ENCODE results near the gene JADE1. TPM values are rescaled to one million over a fixed set of nuclear protein-coding genes. Genes with fewer than 3 reads are reported as not detected.
A peak's percentile ranks its signal among the peaks of the same experiment; 100 is the strongest.

The JADE1 gene
- total RNA-seq (6.0 and 12.3 TPM in 2 replicates), polyA plus RNA-seq (7.1 and 11.5 TPM in 2 replicates)

DNA sequence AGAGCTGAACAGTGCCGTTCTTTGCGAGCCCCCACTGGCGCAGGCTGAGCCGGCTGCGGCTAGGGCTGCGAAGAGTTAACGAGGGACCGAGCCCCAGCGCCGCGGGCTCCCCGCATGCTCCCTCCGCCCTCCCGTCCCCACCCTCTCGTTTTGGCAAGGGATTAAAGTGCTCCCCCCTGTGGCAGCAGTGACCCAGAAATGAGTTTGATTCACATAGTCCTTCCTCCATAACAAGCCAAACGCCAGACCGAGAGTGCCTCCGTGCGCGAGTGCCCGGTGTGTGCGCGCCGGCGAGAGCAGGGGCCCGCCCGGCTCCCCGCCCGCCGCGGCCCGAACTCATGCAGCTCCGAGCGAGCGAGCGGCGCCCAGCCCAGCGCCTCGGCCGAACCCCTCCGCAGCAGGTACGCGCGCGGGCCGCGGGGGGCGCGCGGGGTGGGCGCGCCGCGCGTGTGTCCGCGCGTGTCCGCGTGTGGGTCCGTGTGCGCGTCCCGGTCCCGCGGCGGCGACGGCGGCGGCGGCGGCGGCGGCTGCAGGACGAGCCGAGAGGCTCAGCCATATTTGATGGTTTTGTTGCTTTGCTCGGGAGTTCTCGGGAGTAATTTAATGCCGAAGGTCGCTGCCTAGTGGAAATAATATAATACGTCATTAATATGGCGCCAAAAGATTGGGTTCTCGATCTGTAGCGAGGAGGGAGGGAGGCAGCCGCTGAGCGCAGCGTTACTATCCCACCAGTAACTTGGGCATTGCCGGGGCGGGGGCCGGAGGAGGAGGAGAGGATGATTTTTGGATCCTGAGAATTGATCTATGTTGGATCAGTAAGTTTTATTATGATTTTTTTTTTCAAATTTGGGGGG lies at the start of gene JADE1:
Gene JADE1 (plus strand): TSS at position 224 of the 854 bp plus-strand sequence. CDS start 22,059 bp downstream, outside the sequence.
- Histone ChIP-seq H3K9me3 (ENCODE audit: low read depth) (no peaks in the 10 kb centered on the region), H3K36me3 (no peaks in the 10 kb centered on the region), H3K4me3 (peak within 1 kb of the TSS; percentile 94), H3K27ac (peak within 1 kb of the TSS; percentile 89), H3K27me3 (peaks cover 18% of the 10 kb centered on the region), H3K4me1 (ENCODE audit: low read depth) (peaks cover 7% of the 10 kb centered on the region)
- TF ChIP-seq CTCF (IDR thresholded peaks at IDR 0.05; ENCODE audit: low read depth, low read length): peak; percentile 60
- peak; percentile 95 to 98 for DNase-seq (ENCODE audit: low read depth in 1 of 2, low spot score in 1 of 2)

DNA sequence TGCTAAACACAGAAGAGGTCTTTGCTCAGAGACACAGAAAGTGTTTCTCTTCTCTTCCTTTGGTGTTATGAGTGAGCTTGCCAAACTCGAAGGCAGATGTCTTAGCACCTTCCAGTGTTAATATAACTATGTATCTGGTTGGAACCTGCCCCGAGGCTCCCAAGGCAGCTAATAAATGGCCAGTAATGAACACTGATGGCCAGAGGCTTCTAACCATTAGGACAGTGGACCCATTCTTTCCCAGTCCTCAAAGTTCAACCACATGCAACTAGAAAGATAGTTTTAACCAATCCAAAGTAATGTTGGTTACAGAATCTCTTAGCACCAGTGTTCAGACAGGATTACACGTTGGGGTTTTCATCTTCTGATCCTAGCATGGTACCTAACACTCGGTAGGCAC lies 42.7 kb upstream of the JADE1 start:
- no peaks in the 10 kb centered on the region for H3K36me3 ChIP-seq
- H3K9me3 ChIP-seq (ENCODE audit: low read depth): no peaks in the 10 kb centered on the region
- H3K4me1 ChIP-seq (ENCODE audit: low read depth): peaks cover 8% of the 10 kb centered on the region
- TF ChIP-seq CTCF (IDR thresholded peaks at IDR 0.05; ENCODE audit: low read depth, low read length): no peak
- H3K27ac ChIP-seq: no peak overlapping the region
- H3K27me3 ChIP-seq: peaks cover 67% of the 10 kb centered on the region
- H3K4me3 ChIP-seq: no peak overlapping the region
- no peak for DNase-seq (ENCODE audit: low read depth in 1 of 2, low spot score in 1 of 2)

- H3K36me3 ChIP-seq: no peaks in the 10 kb centered on the region
- H3K27me3 ChIP-seq: peaks cover 73% of the 10 kb centered on the region
- peak; percentile 67 to 76 for DNase-seq (ENCODE audit: low read depth in 1 of 2, low spot score in 1 of 2)
- TF ChIP-seq CTCF (IDR thresholded peaks at IDR 0.05; ENCODE audit: low read depth, low read length): no peak
- no peak overlapping the region for H3K4me3 ChIP-seq
- peaks cover 8% of the 10 kb centered on the region for H3K4me1 ChIP-seq (ENCODE audit: low read depth)
- no peak overlapping the region for H3K27ac ChIP-seq
- no peaks in the 10 kb centered on the region for H3K9me3 ChIP-seq (ENCODE audit: low read depth)
Measured at GRCh38 chr4:128768373-128768996, 41.0 kb upstream of the JADE1 start.

- no peak overlapping the region for H3K27ac ChIP-seq
- H3K4me3 ChIP-seq: no peak overlapping the region
- H3K27me3 ChIP-seq: peaks cover 74% of the 10 kb centered on the region
- H3K36me3 ChIP-seq: no peaks in the 10 kb centered on the region
- H3K9me3 ChIP-seq (ENCODE audit: low read depth): no peaks in the 10 kb centered on the region
- peaks cover 8% of the 10 kb centered on the region for H3K4me1 ChIP-seq (ENCODE audit: low read depth)
- TF ChIP-seq CTCF (IDR thresholded peaks at IDR 0.05; ENCODE audit: low read depth, low read length): no peak
- no peak for DNase-seq (ENCODE audit: low read depth in 1 of 2, low spot score in 1 of 2)
Measured at GRCh38 chr4:128769011-128769410, 40.5 kb upstream of the JADE1 start.

DNA sequence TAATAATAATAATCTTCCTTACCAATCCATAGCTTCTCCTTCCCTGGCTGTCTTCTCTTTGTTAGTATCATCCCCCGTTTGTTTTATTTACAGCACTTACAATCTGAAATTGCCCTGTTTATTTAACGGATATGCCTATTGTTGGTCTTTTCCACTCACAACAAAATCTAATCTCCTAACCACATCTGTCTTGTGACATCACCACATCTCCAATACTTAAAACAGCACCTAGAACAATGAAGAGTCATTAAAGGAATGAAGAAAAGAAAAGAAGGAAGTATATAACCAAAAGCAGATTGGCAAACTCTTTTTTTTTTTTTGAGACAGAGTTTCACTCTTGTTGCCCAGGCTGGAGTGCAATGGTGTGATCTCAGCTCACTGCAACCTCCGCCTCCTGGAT lies 38.7 kb upstream of the JADE1 start:
- no peak for TF ChIP-seq CTCF (IDR thresholded peaks at IDR 0.05; ENCODE audit: low read depth, low read length)
- no peaks in the 10 kb centered on the region for H3K36me3 ChIP-seq
- H3K4me3 ChIP-seq: no peak overlapping the region
- H3K27me3 ChIP-seq: peaks cover 68% of the 10 kb centered on the region
- peaks cover 8% of the 10 kb centered on the region for H3K4me1 ChIP-seq (ENCODE audit: low read depth)
- no peak for DNase-seq (ENCODE audit: low read depth in 1 of 2, low spot score in 1 of 2)
- H3K27ac ChIP-seq: no peak overlapping the region
- H3K9me3 ChIP-seq (ENCODE audit: low read depth): no peaks in the 10 kb centered on the region

All from cardiac muscle cell (in vitro differentiated cells and primary cell).